Measurements from ENCODE around the gene ARL5C.

Gene ARL5C

DNA sequence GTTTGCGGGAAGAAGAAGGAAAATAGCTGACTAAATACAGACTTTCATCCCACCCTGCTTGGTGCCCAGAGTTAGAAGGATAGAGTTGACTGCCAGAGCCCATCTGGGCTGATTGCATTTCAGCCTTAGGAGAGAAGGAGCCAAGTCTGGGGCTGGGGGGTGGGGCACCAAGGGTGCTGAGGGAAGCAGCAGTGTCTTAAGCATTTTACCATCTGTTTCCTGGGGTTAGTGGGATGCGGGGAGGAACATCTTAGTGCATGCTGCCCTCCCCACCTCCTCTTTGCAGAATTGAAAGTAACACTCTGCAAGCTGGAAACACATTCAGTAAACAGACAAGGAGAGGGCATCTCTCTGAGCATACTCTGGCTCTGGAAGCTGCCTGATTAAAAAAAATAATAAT lies 1.5 kb upstream of the ARL5C start:
- DNase-seq (ENCODE audit: low spot score), result no peak

GRCh38 chr17:39166437-39167335 lies 725 bp upstream of the ARL5C start:
- no peak for DNase-seq (ENCODE audit: low spot score)

GRCh38 chr17:39165178-39165840 lies 652 bp downstream of the ARL5C start:
- DNase-seq (ENCODE audit: low spot score), result no peak

GRCh38 chr17:39164675-39165143 lies 1.3 kb downstream of the ARL5C start:
- DNase-seq (ENCODE audit: low spot score), result peak; percentile 52

- DNase-seq (ENCODE audit: low spot score), result no peak
Measured at GRCh38 chr17:39161962-39162361, 4.0 kb downstream of the ARL5C start.

- no peak for DNase-seq (ENCODE audit: low spot score)
Measured at GRCh38 chr17:39158623-39159022, 7.3 kb downstream of the ARL5C start.

- no peak for DNase-seq (ENCODE audit: low spot score)
Measured at GRCh38 chr17:39156491-39156890, 9.5 kb downstream of the ARL5C start.

DNA sequence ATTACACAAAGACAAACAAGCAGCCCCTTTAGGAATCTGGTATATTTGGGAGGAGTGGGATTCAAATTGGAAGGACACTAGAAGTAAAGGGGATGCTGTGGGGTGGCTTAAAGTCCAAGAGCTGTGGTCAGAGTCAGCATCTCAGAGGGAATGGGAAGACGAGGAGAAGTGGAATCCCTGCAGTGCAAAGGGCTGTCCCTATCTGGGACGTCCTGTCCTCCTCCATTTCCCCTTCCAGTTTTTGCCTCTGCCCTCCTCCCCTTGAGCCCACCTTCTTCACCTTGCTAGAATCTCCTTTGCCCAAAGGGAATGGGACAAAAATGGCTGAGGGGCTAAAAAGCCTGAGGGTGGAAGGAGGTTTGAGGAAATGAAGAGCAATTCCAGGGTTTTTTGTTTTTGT lies 10.3 kb downstream of the ARL5C start:
- no peak for DNase-seq (ENCODE audit: low spot score)

- peak; percentile 78 for DNase-seq (ENCODE audit: low spot score)
Measured at GRCh38 chr17:39153599-39154051, 12.3 kb downstream of the ARL5C start.

DNA sequence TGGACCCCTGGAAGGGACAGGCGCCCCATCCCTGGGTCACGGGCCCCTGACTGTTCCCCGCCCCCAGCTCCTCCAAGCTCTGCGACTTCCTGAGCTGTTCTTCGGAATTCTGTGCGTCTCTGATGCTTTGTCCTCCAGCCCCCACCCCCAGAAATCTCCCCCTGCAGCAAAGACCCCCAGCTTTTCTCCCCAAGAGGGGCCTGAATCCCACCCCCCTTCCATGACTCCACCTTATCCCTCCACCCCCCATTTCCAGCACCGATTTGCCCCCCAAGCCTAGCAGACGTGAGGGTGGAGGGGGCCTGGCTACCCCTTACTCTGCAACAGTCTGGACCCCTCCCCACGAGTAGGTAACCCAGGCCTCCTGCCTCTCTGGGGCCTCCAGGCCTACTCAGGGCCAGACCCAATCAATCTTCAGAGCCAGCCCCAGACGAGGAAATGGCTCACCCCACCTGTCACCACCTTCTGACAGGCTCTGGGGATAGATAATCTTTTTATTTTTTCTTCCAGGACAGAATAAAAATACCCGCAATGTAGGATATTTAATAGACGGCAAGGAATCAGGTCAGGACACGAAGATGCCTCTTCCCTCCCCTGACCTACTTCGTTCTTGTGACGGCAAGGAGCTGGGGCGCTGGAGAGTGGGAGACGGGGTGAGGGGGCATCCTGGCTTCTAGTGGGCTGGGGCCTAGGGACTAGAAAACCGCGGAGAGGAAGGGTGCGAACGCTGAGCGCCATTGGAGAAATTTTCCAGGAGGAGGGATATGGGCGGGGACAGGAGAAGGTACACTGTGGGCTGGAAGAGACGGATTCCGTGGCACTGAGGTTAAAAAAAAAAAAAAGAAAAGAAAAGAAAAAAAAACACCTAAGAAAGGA lies 13.8 kb downstream of the ARL5C start:
- DNase-seq (ENCODE audit: low spot score), result no peak

GRCh38 chr17:39151150-39151942 lies 14.6 kb downstream of the ARL5C start, which contains the start of gene PLXDC1:
Gene PLXDC1, minus strand, starts transcription at chr17:39151637. Its CDS starts 200 bp downstream, at chr17:39151437.
- no peak for DNase-seq (ENCODE audit: low spot score)

DNA sequence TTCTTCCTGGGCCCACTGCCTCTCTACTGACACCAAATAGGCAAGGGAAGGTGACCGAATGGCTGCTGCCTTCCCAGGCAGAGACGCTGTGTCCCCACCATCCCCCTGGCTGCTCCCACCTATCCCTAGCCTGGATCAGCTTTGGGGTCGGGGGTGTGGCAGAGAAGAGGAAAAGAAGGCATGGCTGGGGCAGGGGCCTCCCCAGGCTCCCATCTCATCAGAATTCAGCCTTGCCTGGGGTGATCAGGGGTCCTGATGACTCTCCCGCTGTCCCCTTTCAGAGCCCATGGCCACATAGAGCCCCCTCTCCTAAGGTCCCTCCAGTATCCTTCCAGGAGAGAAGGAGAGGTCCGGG lies 15.2 kb downstream of the ARL5C start:
- no peak for DNase-seq (ENCODE audit: low spot score)

DNA sequence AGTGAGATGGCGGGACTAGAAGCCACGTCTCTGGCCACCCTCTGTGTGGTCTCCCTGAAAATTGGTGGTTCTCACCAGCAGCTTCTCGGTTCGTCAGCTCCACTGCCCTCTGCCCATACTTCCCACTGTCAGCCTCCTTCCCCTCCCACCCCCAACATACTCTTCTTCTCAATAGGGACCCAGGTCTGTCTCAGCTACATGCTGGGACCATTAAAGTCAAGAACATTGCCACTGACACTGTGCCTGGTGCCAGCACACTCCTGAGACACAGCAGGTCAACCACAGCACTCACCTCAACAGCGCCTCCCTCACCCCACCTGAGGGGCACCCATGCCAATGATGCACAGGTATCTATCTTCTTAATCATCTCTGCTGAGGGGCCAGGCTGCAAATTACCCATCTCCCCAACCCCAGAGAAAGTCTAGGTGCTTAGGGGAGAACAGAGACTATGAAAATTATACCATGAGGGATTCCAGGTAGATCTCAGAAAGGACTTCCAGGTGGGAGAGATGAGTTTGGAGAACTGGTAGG lies 15.8 kb downstream of the ARL5C start:
- no peak for DNase-seq (ENCODE audit: low spot score)

DNA sequence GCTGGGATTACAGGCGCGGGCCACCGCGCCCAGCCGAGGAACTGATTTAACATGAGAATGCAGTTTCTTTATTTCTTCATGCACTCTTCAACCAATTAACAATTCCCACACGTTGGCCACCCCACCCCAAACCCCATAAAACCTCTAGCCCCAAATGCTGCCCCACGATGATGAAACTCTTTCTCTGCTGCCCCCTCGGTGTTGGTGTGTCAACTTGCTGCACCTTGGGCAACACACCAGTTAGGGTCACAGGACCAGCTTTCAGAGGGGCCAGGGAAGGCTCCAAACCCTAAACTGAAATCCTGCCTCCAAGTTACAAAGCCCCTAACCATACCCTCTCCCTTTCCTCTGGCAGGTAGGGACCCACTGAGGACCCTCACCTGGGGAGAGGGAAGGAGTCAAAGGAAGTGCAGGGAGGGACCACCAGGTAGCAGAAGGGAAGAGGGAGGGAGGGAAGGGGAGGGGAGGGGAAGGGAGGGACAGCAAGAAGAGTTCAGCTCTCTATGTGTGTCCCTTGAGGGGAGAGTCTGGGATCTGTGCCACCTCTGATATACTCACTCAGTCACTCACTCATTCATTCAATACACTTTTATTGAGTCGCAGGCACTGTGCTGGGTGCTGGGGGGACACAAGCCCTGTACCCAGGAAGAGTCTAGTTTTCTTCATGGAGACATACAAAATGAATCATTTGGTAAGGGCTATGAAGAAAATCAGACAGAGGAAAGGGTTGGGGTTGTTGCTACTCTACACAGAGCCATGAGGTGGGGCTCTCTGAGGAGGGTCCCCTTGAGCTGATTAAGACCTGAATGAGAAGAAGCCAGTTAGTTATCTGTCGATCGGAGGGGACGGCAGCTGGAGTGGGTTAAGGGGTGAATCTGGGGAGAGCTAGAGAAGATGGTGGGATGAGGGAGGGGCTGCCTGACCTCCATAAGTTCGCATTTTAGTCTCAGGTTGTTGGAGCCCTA lies 18.5 kb downstream of the ARL5C start:
- no peak for DNase-seq (ENCODE audit: low spot score)

DNA sequence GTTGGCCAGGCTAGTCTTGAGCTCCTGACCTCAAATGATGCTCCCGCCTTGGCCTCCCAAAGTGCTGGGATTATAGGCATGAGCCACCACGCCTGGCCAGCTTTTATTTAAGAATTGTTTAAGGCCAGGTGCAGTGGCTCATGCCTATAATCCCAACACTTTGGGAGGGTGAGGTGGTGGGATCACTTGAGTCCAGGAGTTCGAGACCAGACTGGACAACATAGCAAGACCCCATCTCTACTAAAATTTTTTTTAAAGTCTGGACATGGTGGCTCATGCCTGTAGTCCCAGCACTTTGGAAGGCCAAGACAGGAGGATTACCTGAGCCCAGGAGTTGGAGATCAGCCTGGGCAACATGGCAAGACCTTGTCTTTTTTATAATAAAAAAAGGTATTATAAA lies 19.7 kb downstream of the ARL5C start:
- no peak for DNase-seq (ENCODE audit: low spot score)

- no peak for DNase-seq (ENCODE audit: low spot score)
Measured at GRCh38 chr17:39145143-39145542, 20.8 kb downstream of the ARL5C start.

DNA sequence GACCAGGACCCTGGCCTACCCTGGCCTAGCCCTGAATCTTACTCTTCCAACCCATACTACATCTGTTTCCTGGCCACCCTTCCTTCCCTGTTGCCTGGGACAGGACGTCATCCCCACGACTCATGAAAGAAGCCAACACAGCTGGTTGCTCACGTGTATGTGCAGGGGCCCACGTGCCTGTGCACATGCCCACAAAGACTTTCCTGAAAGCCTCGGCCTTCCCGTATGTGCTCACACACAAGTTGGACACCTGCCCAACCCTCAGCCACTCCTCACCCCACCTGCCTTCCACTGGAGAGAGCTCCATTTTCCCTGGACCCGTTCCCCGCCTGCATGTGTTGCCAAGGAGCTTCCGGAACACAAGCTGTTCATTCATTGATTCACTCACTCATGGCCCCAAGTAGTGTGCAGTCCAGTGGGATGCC lies 21.5 kb downstream of the ARL5C start:
- no peak for DNase-seq (ENCODE audit: low spot score)

DNA sequence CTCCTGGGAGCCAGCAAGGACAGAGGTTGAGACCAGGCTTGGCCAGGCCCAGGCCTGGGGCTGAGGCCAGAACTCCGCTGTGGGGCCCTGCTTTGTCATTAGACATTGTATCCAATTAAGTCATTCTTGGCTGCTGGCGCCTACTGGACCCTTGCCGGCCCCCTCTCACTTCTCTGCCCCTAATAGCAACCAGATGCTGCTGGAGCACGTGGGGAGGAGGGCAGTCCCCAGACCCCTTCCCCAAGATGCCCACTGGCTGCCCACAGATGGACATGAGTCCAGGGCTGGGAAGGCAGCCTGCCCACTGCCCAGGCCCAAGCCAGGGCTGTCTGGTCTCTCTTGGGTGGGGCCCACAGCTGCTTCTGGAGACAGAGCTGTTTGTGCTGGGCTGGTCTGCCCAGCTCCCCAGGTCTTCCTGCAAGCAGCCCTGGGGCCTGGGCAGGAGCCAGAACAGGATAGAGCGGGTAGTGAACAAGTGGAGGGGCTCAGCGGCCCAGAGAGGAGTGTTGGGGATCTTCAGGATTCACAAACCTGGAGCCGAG lies 22.3 kb downstream of the ARL5C start:
- DNase-seq (ENCODE audit: low spot score), result no peak

DNA sequence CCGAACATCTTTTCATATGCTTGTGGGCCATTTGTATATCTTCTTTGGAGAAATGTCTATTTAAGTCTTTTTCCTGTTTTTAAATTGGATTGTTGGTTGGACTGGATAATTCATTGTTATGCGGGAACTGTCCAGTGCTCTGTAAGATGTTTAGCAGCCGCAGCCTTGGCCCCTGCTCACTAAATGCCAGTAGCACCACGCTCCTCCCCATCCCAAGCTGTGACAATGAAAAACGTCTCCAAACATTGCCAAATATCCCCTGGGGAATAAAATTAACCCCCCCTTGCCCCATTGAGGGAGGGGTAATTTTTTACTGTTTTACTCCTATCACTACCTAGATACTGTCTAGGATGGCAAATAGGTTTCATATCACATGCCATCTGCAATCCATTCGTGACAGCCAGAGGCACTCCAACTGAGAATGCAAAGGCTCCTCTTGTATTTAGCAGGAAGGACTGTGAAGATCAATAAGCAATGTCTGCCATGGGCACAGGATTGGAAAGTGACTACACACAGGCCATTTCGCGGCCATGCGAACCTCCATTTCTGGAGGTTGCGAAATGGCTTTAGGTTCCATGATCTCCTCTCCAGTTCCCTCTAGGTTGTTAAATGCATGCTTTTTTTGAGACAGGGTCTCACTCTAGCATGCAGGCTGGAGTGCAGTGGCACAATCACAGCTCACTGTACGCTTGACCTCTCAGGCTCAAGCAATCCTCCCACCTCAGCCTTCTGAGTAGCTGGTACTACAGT lies 23.9 kb downstream of the ARL5C start:
- no peak for DNase-seq (ENCODE audit: low spot score)

Measured in LoVo (cell line).